ENCODE measurements around the gene BPI.
"Not testable (repeated sequence)": the region's sequence is repeated elsewhere in the genome, so short reads cannot be mapped to it uniquely, and the experiment has no call there.

The BPI gene

DNA sequence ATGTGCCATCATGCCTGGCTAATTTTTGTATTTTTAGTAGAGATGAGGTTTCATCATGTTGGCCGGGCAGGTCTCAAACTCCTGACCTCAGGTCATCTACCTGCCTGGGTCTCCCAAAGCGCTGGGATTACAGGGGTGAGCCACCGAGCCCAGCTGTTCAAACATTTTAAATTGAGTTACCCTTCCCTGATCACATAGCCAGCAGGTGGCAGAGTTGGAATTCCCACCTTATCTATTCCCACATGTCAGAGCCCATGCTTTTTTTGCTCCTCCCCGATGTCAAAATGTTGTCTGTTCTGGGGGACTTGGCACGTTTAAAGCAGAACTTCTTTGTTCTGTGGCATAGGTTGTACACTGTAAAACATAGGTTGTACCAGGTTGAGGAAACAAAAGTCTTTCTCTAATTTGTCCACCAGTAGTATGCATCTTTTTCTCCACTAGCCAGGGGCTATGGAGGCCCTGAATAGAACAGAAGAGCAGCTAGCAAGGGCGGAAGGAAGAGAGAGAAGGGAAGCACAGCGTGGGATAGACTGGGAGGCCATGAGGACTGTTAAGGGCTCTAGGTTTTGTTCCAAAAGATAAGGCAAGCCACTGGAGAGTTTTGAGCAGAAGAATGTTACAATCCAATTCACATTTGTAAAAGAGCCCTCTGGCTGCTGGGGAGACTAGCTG, 35.0 kb downstream of the BPI start:
- DNase-seq: no peak

DNA sequence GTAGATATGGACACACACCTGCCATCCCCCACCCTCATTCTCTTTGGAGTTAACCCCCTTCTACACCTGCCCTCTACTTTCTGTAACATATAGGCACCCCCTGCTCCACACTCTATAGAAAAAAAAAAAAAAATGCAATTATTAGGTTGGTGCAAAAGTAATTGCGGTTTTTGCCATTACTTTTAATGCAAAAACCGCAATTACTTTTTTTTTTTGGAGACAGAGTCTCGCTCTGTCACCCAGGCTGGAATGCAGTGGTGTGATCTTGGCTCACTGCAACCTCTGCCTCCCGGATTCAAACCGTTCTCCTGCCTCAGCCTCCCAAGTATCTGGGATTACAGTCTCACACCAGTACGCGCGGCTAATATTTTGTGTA, 35.6 kb downstream of the BPI start:
- not testable (repeated sequence) for DNase-seq

DNA sequence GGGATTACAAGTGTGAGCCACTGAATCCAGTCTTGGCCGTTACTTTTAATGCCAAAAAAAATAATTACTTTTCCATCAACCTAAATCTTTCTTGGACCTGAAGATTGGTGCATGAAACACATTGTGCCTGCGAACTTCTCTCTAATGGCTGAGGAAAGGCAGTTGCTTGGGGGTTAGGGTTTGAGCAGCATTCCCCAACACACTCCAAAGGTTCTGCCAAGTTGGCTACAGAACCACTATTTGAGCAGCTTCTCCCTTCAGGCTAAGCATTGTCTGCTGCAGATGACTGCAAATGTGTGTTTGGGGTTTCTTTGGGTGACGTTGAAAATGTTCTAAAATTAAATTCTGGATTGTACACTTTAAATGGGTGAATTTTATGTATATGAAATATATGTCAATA, 36.0 kb downstream of the BPI start:
- DNase-seq: no peak

DNA sequence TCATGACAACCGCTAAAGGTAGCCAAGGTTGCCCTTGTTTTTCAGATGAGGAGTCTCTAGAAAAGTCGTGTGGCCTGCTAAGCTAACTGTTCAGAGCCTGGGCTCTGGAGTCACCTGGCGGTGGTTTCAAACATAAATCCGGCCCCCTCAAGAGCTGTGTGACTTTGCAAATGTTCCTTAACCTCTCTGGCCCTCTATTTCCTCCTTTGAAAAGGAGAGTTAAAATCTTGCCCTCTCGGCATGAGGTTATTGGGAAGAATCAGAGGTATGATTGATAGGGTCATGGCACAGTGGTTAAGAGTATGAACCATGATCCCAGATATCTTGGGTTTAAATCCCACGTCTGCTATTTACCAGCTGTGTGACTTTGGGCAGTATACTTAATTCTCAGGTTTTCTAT, 36.7 kb downstream of the BPI start:
- DNase-seq: no peak

DNA sequence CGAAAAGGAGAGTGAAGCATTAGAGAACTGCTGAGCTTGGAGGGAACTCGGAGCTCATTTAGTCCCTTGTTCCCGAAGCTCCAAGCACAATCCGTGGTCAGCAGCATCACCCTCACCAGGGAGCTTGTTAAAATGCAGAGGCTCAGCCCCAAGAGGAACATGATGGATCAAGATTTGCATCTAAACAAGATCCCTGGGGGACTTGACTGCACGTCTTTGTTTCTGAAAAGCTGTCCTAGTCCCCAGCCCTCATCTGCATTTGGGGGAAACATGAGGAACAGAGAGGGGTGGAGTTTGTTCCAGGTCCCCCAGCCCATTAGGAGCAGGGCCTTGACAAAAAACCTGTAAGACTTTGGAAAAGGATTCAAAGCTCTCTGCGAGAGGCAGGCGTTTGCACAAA, 38.3 kb downstream of the BPI start:
- DNase-seq: no peak

GRCh38 chr20:38342713-38343310, 38.9 kb downstream of the BPI start:
- DNase-seq: no peak

GRCh38 chr20:38343311-38344106, 39.6 kb downstream of the BPI start:
- DNase-seq: no peak

- DNase-seq: no peak
Observed at GRCh38 chr20:38344107-38344701, 40.2 kb downstream of the BPI start.

DNA sequence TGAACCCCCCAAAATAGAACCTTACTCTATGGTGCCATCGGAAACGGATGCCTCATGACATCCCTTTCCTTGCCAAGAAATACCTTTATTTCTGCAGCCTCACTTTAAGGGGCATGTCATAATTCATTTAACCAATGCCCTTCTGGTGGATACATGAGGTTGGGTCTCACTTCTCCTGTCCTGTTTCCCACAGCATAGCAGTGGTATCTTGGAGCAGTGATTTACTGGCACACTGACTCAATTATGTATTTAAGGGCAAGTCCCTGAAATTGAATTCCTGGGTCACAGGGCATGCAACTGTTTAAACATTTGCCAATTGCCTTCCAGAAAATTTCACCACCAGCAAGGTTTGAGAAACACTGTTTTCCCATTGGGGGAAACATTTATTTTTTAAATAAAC, 41.7 kb downstream of the BPI start:
- DNase-seq: no peak

GRCh38 chr20:38346247-38346651, 42.3 kb downstream of the BPI start, which contains the start of gene LBP:
TSS of gene LBP (plus strand) at chr20:38346482. CDS start at chr20:38346517, 35 bp downstream.
- no peak for DNase-seq

DNA sequence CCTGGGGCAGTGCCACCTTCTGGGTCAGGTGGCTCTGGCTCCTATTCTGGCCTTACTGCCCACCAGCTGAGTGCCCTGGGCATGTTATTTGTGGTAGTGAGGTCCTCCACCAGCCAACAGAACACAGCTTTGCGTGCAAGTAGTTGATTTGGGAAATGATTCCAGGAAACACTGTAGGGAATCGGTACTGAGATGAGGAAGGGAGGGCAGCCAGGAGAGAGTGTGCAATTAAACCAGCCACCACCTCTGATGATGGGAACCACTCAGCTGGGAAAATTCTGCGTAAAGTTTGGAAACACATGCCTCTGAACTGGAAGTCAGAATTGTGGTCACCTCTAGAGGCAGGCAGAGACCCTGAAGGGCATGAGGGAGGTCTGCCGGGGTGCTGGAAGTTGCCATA, 42.8 kb downstream of the BPI start:
- no peak for DNase-seq

DNA sequence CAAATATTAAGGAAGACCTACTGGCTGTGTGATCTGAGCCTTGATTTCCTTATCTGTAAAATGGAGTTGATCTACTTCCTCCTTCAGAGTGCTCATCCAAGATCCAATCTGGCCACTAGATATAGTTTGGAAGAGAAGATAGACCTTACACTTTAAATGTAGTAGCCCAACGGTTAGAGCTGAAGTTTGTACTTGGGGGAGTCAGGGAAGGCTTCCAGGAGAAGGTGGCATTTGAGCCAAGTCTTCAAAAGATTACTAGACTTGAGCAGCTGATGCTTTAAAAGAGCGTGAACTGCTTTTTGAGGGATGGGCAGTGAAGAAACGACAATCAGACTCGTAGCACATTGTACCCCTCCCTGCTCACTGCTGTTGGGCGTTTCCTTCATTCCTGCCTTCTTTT, 45.9 kb downstream of the BPI start:
- no peak for DNase-seq

DNA sequence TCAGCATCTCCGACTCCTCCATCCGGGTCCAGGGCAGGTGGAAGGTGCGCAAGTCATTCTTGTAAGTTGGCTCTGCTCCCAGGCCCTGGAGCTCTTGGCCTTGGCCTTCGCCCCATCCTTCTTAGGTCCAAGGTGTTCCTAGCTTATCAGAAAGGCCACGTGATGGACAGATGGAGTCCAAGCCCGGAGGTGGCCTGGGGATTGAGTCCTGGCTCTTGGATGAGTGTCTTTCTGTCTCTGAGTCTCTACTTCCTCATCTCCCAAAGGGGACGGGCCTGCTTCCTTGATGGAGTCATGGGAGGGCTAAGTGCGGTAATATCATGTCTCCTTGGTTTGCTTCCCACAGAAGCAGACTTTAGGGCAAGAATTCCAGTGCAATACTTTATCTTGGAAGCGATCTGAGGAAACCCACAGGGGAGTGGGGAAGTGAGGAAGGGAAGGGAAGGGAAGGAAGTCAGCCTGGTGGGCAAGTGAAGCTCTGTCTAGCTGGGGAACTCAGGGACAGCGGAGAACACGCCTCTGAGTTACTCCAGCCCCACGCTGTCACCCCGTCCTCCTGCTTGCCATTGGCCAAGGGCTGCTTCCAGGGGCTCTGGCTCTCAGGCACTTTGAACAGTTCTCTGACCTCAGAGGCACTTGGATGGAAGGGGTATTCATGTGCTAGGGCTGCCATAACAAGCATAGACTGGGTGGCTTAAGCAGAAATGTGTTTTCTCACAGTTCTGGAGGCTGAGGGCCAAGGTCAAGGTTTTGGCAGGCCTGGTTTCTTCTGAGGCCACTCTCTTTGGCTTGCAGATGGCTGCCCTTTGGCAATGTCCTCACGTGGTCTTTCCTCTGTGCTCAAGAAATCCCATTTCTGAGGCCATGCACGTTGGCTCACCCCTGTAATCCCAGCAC, 47.2 kb downstream of the BPI start:
- DNase-seq: no peak

DNA sequence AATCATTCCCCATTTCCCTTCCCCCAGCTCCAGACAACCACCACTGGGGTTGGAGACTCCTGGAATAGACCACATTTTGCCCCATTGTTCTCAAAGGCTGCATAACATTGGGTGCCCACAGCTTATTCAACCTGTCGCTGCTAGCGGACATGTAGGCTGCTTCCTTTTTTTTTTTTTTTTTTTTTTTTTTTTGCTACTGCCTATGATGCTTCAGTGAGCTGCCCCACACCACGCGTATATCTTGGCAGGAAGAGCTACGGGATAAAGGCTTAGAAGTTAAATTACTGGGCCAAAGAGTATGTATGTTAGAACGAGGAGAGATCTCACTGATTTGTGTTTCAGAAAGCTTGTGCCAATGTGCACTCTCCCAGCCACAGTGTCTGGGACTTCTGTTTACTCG, 49.4 kb downstream of the BPI start:
- DNase-seq: no peak

GRCh38 chr20:38354227-38354626, 50.3 kb downstream of the BPI start:
- DNase-seq: no peak

DNA sequence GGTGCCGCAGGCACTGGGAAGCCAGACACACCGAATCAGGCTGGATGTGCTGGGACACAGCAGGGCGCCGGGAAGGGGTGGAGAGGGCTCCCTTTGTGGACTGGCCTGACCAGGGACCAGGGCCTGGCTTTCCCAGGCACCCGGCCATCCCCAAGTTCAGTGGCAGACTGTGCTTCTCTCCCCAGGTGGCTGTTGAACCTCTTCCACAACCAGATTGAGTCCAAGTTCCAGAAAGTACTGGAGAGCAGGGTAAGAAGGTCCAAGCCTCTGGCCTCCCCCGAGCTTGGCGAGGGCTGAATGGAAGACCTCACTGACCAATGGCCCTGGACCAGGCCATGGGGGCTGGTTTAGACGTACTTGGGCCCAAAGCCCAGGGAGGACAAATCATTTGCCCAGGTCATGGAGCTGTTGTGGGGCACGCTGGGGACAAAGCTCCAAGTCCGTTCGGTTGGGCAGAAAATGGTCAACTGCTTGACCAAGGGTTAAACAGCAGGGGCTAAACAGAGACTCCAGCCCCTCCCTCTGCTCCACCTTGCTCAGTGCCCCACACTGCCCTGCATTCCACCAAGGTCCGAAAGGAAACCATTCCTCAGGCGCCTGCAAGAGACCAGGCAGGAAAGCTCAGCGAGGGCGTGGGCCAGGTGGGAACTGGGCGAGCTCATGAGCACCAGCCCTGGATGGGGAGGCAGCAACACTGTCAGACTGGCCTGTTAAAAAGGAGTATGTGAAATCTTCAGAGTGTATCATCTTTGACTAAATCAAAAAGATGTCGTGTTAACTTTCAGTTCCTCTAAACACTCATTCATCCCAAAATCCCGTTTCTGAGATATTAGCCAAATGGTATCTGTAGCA, 51.4 kb downstream of the BPI start:
- no peak for DNase-seq

GRCh38 chr20:38357653-38358207, 53.8 kb downstream of the BPI start:
- DNase-seq: peak; percentile 77

GRCh38 chr20:38358556-38358955, 54.6 kb downstream of the BPI start:
- no peak for DNase-seq

DNA sequence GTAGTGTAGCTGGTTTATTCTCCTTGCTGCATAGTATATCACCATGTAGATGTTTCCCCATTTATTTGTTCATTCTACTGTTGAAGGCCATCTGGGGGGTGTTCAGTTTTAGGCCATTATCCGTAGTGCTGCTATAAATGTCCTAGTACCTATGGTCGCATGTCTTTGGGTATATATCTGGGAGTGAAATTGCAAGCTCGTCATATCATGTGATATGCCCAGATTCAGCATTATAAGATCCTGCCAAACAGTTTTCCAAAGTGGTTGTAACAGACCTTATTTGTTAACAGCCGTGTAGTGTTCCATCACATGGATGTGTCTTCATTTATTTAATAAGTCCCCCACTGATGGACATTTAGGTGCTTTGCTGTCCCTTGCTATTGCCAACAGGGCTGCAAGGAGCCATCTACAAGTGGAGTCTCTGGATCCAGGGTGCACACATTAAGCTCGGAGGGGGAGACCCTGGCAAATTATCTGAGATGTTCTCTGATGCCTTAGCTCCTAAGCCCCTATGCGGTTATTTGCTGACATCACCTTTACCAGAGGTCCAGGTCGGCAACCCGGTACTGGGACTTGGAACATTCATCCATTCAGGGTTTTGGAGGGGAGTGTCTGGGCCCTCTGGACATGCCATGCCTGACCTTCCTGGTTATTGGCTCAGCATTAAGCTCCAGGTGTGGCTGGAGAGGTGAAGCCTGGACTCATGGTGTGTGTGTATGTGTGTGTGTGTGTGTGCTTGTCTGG, 59.2 kb downstream of the BPI start:
- DNase-seq: no peak

DNA sequence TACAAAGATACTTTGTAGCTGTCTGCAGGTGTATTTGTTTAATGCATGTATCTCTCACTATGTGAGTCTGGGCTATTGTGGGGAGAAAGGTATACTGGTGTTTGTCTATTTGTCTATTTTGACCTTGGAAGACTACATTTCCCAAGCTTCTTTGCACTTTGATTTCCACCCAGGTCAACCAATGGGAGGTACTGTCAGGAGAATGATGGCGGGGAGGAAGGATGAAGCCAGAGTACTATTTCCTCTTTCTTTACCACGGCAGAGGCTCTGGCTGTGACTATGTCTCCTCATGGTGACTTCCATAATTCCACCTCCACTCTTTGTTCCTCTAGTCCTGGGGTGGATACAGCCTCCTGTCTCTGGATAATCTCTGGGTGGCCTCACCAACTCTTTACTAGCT, 65.4 kb downstream of the BPI start:
- DNase-seq: no peak

DNA sequence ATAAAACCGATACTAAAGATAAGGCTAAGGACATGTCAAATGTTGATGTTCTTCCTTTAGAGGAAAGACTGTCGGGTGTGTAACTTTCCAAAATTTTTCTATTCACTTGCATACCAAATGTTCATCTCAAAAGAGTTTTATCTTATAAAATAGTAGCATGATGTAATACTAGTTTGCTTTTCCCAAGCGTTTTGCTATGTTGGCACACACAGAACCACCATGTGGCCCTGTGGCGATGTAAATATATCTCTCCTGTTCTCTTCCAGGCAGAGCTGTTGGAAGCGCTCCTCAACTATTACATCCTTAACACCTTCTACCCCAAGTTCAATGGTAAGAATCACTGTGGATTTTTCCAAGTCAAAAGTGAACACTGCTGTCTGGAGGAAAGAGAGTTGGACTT, 68.8 kb downstream of the BPI start:
- DNase-seq: no peak

All from GF-D8 (cell line).